WTC11 (cell line): ENCODE results near the gene EIF4H.

Experiments
- SMAD4 ChIP-seq: sonication (generic); formaldehyde crosslinking; IDR thresholded peaks from 2 replicates; pipeline ENCODE4 v1.8.0; 2022; ENCODE audit warnings: mild to moderate bottlenecking, missing genetic modification reagents
- TF ChIP-seq, protein P1 (sequence below): sonication (generic); formaldehyde crosslinking; IDR thresholded peaks from 2 replicates; pipeline ENCODE4 v1.8.0; 2022; ENCODE audit warnings: mild to moderate bottlenecking, missing genetic modification reagents
- TF ChIP-seq, protein P2 (sequence below): fragments of 200-600 bp; IDR thresholded peaks from 2 replicates; pipeline ENCODE4 v1.8.0; 2022; ENCODE audit warnings: antibody characterized with exemption
- TF ChIP-seq, protein P3 (sequence below): sonication (generic); formaldehyde crosslinking; IDR thresholded peaks from 2 replicates; pipeline ENCODE4 v1.8.1; 2023; ENCODE audit warnings: mild to moderate bottlenecking, moderate library complexity, missing genetic modification reagents
- TF ChIP-seq, protein P4 (sequence below): sonication (generic); formaldehyde crosslinking; IDR thresholded peaks from 2 replicates; pipeline ENCODE4 v1.8.1; 2023; ENCODE audit warnings: mild to moderate bottlenecking, missing genetic modification reagents, moderate library complexity
- TF ChIP-seq, protein P5 (sequence below): sonication (generic); formaldehyde crosslinking; IDR thresholded peaks from 2 replicates; pipeline ENCODE4 v1.8.1; 2022; ENCODE audit warnings: low read depth, missing genetic modification reagents, borderline replicate concordance
- TF ChIP-seq, protein P6 (sequence below): fragments of 250-450 bp; sonication (Bioruptor Pico); IDR thresholded peaks from 2 replicates; pipeline ENCODE4 v2.1.2; 2022; ENCODE audit warnings: mild to moderate bottlenecking, moderate library complexity

DNA sequence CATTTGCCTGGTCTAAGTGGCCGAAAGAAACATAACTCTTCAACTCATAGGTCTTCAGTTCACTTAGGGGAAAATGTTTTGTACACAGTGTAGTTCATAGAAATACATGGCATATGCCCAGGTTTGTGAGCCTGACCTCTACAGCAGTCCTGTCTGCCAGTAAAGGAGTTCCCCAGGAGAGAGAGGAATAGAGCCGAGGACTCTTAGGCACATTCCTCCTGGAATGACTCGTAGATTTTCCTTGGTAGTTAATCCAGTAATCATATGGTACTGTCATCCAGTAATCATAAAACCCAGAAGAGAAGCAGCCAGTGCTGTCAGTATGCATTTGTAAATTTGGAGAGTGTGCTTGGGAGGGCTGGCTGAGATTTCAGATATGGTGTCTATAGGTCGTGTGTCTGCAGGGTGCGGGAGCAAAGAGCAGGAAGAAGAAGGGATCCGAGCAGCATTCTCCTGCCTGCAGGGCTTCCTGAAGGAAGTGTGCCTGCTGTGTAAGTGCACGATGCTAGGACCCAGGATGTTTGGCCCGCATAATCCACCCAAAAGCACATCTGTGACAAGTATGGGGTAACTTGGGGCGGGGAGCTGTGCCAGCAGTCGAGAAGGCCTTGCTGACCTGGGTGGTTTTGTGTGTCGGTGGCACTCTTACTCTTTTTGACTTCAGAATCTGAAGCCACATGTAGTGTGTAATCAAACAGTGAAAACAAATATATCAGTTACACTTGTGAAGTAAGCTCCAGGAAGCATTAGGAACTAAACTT lies 13.9 kb downstream of the EIF4H start:
- TF ChIP-seq, protein P1, sequence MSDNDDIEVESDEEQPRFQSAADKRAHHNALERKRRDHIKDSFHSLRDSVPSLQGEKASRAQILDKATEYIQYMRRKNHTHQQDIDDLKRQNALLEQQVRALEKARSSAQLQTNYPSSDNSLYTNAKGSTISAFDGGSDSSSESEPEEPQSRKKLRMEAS (CRISPR knock-in tag) = no peak
- TF ChIP-seq, protein P2, sequence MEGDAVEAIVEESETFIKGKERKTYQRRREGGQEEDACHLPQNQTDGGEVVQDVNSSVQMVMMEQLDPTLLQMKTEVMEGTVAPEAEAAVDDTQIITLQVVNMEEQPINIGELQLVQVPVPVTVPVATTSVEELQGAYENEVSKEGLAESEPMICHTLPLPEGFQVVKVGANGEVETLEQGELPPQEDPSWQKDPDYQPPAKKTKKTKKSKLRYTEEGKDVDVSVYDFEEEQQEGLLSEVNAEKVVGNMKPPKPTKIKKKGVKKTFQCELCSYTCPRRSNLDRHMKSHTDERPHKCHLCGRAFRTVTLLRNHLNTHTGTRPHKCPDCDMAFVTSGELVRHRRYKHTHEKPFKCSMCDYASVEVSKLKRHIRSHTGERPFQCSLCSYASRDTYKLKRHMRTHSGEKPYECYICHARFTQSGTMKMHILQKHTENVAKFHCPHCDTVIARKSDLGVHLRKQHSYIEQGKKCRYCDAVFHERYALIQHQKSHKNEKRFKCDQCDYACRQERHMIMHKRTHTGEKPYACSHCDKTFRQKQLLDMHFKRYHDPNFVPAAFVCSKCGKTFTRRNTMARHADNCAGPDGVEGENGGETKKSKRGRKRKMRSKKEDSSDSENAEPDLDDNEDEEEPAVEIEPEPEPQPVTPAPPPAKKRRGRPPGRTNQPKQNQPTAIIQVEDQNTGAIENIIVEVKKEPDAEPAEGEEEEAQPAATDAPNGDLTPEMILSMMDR = no peak
- TF ChIP-seq, protein P3, sequence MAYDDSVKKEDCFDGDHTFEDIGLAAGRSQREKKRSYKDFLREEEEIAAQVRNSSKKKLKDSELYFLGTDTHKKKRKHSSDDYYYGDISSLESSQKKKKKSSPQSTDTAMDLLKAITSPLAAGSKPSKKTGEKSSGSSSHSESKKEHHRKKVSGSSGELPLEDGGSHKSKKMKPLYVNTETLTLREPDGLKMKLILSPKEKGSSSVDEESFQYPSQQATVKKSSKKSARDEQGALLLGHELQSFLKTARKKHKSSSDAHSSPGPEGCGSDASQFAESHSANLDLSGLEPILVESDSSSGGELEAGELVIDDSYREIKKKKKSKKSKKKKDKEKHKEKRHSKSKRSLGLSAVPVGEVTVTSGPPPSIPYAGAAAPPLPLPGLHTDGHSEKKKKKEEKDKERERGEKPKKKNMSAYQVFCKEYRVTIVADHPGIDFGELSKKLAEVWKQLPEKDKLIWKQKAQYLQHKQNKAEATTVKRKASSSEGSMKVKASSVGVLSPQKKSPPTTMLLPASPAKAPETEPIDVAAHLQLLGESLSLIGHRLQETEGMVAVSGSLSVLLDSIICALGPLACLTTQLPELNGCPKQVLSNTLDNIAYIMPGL (CRISPR knock-in tag) = no peak
- TF ChIP-seq SMAD4 (CRISPR knock-in tag) = no peak
- TF ChIP-seq, protein P4, sequence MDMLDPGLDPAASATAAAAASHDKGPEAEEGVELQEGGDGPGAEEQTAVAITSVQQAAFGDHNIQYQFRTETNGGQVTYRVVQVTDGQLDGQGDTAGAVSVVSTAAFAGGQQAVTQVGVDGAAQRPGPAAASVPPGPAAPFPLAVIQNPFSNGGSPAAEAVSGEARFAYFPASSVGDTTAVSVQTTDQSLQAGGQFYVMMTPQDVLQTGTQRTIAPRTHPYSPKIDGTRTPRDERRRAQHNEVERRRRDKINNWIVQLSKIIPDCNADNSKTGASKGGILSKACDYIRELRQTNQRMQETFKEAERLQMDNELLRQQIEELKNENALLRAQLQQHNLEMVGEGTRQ = no peak
- TF ChIP-seq, protein P5, sequence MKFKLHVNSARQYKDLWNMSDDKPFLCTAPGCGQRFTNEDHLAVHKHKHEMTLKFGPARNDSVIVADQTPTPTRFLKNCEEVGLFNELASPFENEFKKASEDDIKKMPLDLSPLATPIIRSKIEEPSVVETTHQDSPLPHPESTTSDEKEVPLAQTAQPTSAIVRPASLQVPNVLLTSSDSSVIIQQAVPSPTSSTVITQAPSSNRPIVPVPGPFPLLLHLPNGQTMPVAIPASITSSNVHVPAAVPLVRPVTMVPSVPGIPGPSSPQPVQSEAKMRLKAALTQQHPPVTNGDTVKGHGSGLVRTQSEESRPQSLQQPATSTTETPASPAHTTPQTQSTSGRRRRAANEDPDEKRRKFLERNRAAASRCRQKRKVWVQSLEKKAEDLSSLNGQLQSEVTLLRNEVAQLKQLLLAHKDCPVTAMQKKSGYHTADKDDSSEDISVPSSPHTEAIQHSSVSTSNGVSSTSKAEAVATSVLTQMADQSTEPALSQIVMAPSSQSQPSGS = no peak
- TF ChIP-seq, protein P6, sequence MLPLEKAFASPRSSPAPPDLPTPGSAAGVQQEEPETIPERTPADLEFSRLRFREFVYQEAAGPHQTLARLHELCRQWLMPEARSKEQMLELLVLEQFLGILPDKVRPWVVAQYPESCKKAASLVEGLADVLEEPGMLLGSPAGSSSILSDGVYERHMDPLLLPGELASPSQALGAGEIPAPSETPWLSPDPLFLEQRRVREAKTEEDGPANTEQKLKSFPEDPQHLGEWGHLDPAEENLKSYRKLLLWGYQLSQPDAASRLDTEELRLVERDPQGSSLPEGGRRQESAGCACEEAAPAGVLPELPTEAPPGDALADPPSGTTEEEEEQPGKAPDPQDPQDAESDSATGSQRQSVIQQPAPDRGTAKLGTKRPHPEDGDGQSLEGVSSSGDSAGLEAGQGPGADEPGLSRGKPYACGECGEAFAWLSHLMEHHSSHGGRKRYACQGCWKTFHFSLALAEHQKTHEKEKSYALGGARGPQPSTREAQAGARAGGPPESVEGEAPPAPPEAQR = no peak
